ENCODE measurements around the gene CUL4A.

CUL4A gene

GRCh38 chr13:113169277-113170272 lies 39.8 kb upstream of the CUL4A start:
- peaks cover 4% of the 10 kb centered on the region for H3K4me1 ChIP-seq (ENCODE audit: control insufficient read depth, insufficient read depth, low read length)
- no peak overlapping the region for H3K4me3 ChIP-seq (ENCODE audit: low read depth, low read length)
- H3K27me3 ChIP-seq (ENCODE audit: control insufficient read depth, insufficient read depth, low read length), result no peaks in the 10 kb centered on the region
- peaks cover 17% of the 10 kb centered on the region for H3K36me3 ChIP-seq (ENCODE audit: control insufficient read depth, insufficient read depth, low read length)
- no peaks in the 10 kb centered on the region for H3K9me3 ChIP-seq (ENCODE audit: control insufficient read depth, insufficient read depth, low read length)
- H3K9ac ChIP-seq (ENCODE audit: low read depth, low read length), result no peak overlapping the region

GRCh38 chr13:113170511-113170910 lies 38.9 kb upstream of the CUL4A start:
- Histone ChIP-seq H3K9me3 (ENCODE audit: control insufficient read depth, insufficient read depth, low read length) (no peaks in the 10 kb centered on the region), H3K27me3 (ENCODE audit: control insufficient read depth, insufficient read depth, low read length) (no peaks in the 10 kb centered on the region), H3K36me3 (ENCODE audit: control insufficient read depth, insufficient read depth, low read length) (peaks cover 21% of the 10 kb centered on the region), H3K9ac (ENCODE audit: low read depth, low read length) (no peak overlapping the region), H3K4me3 (ENCODE audit: low read depth, low read length) (no peak overlapping the region), H3K4me1 (ENCODE audit: control insufficient read depth, insufficient read depth, low read length) (peaks cover 4% of the 10 kb centered on the region)

DNA sequence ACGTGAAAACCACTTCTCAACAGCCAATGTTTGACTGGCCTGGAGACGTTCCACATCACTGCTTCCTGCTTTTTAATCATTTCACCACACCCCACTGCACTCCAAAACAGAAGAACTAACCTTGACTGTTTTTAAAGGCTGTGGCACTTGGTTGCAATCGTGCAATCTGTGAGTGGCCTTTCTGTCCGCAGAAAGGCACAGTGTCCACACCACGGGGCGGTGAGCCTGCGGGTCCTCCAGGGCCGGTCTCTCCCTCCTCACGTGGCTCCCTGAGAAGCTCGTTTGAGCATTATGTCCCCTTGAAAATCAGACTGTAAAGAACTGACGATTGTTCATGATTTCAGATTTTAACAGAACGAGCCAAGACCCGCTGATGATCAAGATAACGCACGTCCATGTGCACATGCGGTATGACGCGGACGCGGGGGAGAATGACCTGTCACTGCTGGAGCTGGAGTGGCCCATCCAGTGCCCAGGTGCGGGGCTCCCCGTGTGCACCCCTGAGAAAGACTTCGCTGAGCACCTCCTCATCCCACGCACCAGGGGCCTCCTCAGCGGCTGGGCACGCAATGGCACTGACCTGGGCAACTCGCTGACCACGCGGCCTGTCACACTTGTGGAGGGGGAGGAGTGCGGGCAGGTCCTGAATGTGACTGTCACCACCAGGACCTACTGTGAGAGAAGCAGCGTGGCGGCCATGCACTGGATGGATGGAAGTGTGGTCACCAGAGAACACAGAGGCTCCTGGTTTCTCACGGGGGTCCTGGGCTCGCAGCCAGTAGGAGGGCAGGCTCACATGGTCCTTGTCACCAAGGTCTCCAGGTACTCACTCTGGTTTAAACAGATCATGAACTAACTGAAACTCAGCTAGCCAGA lies 37.9 kb upstream of the CUL4A start:
- Histone ChIP-seq H3K9me3 (ENCODE audit: control insufficient read depth, insufficient read depth, low read length) (no peaks in the 10 kb centered on the region), H3K36me3 (ENCODE audit: control insufficient read depth, insufficient read depth, low read length) (peaks cover 29% of the 10 kb centered on the region), H3K27me3 (ENCODE audit: control insufficient read depth, insufficient read depth, low read length) (no peaks in the 10 kb centered on the region), H3K4me1 (ENCODE audit: control insufficient read depth, insufficient read depth, low read length) (peaks cover 4% of the 10 kb centered on the region), H3K4me3 (ENCODE audit: low read depth, low read length) (no peak overlapping the region), H3K9ac (ENCODE audit: low read depth, low read length) (no peak overlapping the region)

- Histone ChIP-seq H3K4me1 (ENCODE audit: control insufficient read depth, insufficient read depth, low read length) (peaks cover 4% of the 10 kb centered on the region), H3K9ac (ENCODE audit: low read depth, low read length) (no peak overlapping the region), H3K36me3 (ENCODE audit: control insufficient read depth, insufficient read depth, low read length) (peaks cover 32% of the 10 kb centered on the region)
Observed at GRCh38 chr13:113172419-113172926, 36.9 kb upstream of the CUL4A start.

GRCh38 chr13:113176280-113176679 lies 33.1 kb upstream of the CUL4A start:
- Histone ChIP-seq H3K36me3 (ENCODE audit: control insufficient read depth, insufficient read depth, low read length) (peaks cover 45% of the 10 kb centered on the region), H3K9ac (ENCODE audit: low read depth, low read length) (no peak overlapping the region), H3K9me3 (ENCODE audit: control insufficient read depth, insufficient read depth, low read length) (no peaks in the 10 kb centered on the region), H3K4me3 (ENCODE audit: low read depth, low read length) (no peak overlapping the region), H3K27me3 (ENCODE audit: control insufficient read depth, insufficient read depth, low read length) (no peaks in the 10 kb centered on the region), H3K4me1 (ENCODE audit: control insufficient read depth, insufficient read depth, low read length) (peaks cover 4% of the 10 kb centered on the region)

More at GRCh38 chr13:113172419-113172926, 36.9 kb upstream of the CUL4A start:
- Histone ChIP-seq H3K9me3 (ENCODE audit: control insufficient read depth, insufficient read depth, low read length) (no peaks in the 10 kb centered on the region), H3K4me3 (ENCODE audit: low read depth, low read length) (no peak overlapping the region), H3K27me3 (ENCODE audit: control insufficient read depth, insufficient read depth, low read length) (no peaks in the 10 kb centered on the region)

DNA sequence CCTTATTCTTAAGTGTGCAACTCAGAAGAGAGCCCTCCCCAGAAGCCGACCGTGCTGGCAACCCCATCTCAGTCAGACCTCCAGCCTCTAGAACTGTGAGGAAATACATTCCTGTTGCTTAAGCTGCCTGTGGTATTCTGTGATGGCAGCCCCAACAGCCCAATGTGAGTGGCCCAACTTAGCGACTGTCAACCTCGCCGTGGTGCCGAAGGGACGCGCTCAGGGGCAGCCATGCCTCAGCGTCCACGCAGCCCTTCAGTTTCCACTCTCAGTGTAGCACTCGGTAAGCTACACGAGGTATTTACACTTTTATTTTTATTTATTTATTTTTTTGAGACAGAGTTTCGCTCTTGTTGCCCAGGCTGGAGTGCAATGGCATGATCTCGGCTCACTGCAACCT lies 32.6 kb upstream of the CUL4A start:
- Histone ChIP-seq H3K9me3 (ENCODE audit: control insufficient read depth, insufficient read depth, low read length) (no peaks in the 10 kb centered on the region), H3K36me3 (ENCODE audit: control insufficient read depth, insufficient read depth, low read length) (peaks cover 41% of the 10 kb centered on the region), H3K9ac (ENCODE audit: low read depth, low read length) (no peak overlapping the region), H3K4me3 (ENCODE audit: low read depth, low read length) (no peak overlapping the region), H3K4me1 (ENCODE audit: control insufficient read depth, insufficient read depth, low read length) (peaks cover 4% of the 10 kb centered on the region), H3K27me3 (ENCODE audit: control insufficient read depth, insufficient read depth, low read length) (no peaks in the 10 kb centered on the region)

GRCh38 chr13:113178070-113178895 lies 31.1 kb upstream of the CUL4A start:
- peaks cover 4% of the 10 kb centered on the region for H3K4me1 ChIP-seq (ENCODE audit: control insufficient read depth, insufficient read depth, low read length)
- peaks cover 43% of the 10 kb centered on the region for H3K36me3 ChIP-seq (ENCODE audit: control insufficient read depth, insufficient read depth, low read length)
- no peaks in the 10 kb centered on the region for H3K9me3 ChIP-seq (ENCODE audit: control insufficient read depth, insufficient read depth, low read length)
- H3K27me3 ChIP-seq (ENCODE audit: control insufficient read depth, insufficient read depth, low read length), result no peaks in the 10 kb centered on the region
- H3K4me3 ChIP-seq (ENCODE audit: low read depth, low read length), result no peak overlapping the region
- H3K9ac ChIP-seq (ENCODE audit: low read depth, low read length), result no peak overlapping the region

DNA sequence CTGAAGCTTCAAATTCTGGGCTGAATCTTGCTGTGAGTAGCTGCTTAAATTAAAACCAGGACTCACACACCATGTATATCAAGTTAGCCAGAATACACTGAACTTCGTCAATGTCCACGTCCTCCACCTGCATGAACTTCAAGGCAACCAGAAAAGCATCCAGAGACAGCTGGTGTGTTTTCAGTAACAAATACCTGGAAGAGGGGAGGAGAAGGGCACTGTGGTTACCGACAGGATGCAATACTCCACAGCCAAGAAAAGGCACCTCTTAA lies 30.6 kb upstream of the CUL4A start:
- H3K4me3 ChIP-seq (ENCODE audit: low read depth, low read length), result no peak overlapping the region
- peaks cover 4% of the 10 kb centered on the region for H3K4me1 ChIP-seq (ENCODE audit: control insufficient read depth, insufficient read depth, low read length)
- no peaks in the 10 kb centered on the region for H3K27me3 ChIP-seq (ENCODE audit: control insufficient read depth, insufficient read depth, low read length)
- H3K36me3 ChIP-seq (ENCODE audit: control insufficient read depth, insufficient read depth, low read length), result peaks cover 47% of the 10 kb centered on the region
- H3K9me3 ChIP-seq (ENCODE audit: control insufficient read depth, insufficient read depth, low read length), result no peaks in the 10 kb centered on the region
- H3K9ac ChIP-seq (ENCODE audit: low read depth, low read length), result no peak overlapping the region

GRCh38 chr13:113179374-113180230 lies 29.8 kb upstream of the CUL4A start:
- H3K27me3 ChIP-seq (ENCODE audit: control insufficient read depth, insufficient read depth, low read length), result no peaks in the 10 kb centered on the region
- H3K36me3 ChIP-seq (ENCODE audit: control insufficient read depth, insufficient read depth, low read length), result peaks cover 50% of the 10 kb centered on the region
- peaks cover 4% of the 10 kb centered on the region for H3K4me1 ChIP-seq (ENCODE audit: control insufficient read depth, insufficient read depth, low read length)
- H3K9ac ChIP-seq (ENCODE audit: low read depth, low read length), result no peak overlapping the region
- H3K9me3 ChIP-seq (ENCODE audit: control insufficient read depth, insufficient read depth, low read length), result no peaks in the 10 kb centered on the region
- no peak overlapping the region for H3K4me3 ChIP-seq (ENCODE audit: low read depth, low read length)

DNA sequence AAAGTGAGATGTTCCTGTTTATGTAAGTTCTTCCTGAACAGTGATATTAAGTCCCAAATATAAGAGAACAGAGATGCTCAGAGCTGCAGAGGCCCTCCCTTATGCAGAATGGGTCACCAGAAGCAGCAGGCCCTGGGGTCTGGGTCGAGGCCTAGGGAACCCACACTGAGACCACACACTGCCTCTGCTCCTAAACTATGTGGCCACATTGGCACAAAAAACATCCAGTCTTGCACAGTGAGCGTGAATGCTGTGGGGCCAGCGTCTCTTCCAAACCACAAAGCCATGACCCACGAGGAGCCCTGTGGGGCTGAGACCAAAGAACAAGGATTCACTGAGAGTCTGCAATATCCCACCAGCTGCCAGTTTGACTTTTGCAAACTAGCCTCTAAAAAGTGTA lies 27.4 kb upstream of the CUL4A start:
- Histone ChIP-seq H3K4me1 (ENCODE audit: control insufficient read depth, insufficient read depth, low read length) (peaks cover 4% of the 10 kb centered on the region), H3K27me3 (ENCODE audit: control insufficient read depth, insufficient read depth, low read length) (no peaks in the 10 kb centered on the region), H3K4me3 (ENCODE audit: low read depth, low read length) (no peak overlapping the region), H3K36me3 (ENCODE audit: control insufficient read depth, insufficient read depth, low read length) (peaks cover 36% of the 10 kb centered on the region), H3K9ac (ENCODE audit: low read depth, low read length) (no peak overlapping the region), H3K9me3 (ENCODE audit: control insufficient read depth, insufficient read depth, low read length) (no peaks in the 10 kb centered on the region)

All from iPS-15b (cell line).